ENCODE data around the gene NIPBL.
"Not testable (repeated sequence)": the region's sequence is repeated elsewhere in the genome, so short reads cannot be mapped to it uniquely, and the experiment has no call there.

The NIPBL gene

DNA sequence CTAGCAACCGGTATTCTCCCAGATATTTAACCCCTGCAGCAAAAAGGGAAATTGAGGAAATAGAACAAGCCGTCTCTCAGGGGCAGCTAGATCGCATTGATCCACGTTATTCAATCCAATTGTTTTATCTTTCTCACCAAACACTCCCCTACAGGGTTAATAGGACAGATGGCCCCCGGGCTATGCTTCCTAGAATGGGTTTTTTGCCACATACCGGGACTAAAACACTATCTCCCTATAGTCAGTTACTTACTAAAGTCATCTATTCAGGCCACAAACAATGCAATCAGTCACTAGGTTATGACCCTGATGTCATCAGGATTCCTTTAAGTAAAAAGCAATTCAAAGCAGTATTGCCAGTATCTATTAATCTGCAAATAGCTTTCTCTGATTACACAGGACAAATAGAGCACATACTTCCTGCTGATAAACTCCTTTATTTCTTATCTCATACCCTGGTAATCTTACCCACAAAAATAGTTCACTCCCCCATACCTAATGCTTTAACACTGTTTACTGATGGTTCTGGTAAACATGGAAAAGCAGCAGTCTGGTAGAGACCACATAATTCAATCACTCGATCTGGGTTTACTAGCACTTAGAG is 213.7 kb downstream of the NIPBL start:
- DNase-seq (ENCODE audit: low read depth) = no peak

DNA sequence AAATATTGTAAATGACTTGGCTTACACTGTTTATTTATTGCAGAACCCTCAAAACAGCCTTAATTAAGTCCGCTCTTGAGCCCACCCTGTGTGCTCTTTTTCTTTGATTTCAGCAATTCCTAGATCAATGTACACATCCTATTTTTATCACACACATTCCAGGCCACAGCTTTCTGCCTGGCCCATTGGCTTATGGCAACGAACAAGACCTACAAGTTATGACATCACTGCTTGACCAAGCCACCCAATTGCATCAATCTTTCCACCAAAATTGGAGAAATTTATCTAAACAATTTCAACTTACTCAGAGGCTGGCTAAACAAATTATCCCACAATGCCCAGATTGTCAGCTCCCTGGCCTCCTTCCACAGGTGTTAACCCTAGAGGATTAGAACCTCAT is 214.2 kb downstream of the NIPBL start:
- DNase-seq (ENCODE audit: low read depth) = no peak

DNA sequence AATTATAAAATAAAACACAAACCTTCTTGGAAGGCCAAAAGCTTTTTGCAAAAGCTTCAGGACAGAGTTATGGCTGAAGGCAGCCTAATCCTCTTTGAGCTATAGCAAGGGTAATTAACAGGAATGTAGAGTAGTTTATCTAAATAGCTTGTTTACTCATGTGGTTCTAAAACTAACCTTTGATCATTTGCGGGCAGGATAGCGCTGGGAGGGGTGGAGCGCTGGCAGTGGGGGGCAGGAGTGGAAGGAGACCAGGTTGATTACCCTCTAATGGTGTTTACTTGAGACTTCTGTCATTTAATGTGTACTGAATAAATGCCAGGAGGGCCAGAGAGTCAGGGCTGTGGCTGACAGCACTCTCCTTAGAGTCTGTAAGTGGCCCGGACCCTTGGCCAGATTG is 217.2 kb downstream of the NIPBL start:
- not testable (repeated sequence) for DNase-seq (ENCODE audit: low read depth)

DNA sequence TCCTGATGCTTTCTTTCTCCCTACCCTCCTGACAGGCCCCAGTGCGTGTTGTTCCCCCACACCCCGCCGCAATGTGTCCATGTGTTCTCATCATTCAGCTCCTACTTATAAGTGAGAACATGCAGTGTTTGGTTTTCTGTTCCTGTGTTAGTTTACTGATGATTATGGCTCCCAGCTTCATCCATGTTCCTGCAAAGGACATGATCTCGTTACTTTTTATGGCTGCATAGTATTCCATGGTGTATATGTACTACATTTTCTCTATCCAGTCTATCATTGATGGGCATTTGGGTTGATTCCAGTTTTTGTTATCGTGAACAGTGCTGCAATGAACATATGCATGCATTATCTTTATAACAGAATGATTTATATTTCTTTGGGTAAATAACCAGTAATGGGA is 222.7 kb downstream of the NIPBL start:
- DNase-seq (ENCODE audit: low read depth) = not testable (repeated sequence)

DNA sequence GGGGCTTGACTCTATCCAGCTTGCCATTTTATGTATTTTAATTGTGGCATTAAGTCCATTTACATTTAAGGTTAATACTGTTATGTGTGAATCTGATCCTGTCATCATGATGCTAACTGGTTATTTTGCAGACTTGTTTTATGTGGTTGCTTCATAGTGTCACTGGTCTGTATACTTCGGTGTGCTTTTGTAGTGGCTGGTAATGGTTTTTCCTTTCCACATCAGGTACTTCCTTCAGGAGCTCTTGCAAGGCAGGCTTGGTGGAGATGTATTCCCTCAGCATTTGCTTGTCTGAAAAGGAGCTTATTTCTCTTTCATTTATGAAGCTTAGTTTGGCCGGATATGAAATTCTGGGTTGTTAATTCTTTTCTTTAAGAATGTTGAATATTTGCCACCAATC is 226.7 kb downstream of the NIPBL start:
- DNase-seq (ENCODE audit: low read depth) = no peak

DNA sequence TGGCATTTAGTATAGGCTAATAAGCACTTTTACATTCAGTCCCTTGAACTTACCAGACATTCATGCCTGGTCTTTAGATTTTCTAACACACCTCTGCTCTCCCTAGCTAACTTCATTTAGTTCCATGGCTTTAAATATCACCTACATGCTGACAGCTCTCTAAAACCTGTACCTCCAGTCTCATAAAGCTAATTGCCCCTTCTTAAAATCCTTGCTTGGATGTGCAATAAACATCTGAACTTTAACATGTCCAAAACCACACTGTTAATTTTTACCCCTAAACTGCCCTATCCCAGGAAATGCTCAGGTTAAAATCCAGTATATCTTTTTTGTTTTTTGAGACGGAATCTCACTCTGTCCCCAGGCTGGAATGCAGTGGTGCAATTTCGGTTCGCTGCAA is 232.8 kb downstream of the NIPBL start:
- DNase-seq (ENCODE audit: low read depth) = no peak

DNA sequence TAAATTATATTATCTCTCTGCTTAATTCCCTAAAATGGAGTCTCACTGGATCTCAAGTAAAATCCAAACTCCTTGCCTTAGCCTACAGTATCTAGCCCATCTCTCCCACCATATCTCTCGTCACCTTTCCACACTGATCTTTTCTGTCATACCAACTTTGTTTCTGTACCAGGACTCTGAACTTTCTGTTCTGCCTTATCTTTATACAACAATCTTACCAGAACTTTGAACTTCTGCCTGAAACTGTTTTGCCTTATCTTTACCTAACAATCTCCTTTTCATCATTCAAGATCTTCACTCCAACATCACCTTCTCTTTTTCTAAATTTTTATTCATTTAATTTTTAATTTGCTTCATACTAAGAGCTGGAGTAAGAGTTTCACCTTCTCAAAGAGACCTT is 233.6 kb downstream of the NIPBL start:
- DNase-seq (ENCODE audit: low read depth) = no peak

DNA sequence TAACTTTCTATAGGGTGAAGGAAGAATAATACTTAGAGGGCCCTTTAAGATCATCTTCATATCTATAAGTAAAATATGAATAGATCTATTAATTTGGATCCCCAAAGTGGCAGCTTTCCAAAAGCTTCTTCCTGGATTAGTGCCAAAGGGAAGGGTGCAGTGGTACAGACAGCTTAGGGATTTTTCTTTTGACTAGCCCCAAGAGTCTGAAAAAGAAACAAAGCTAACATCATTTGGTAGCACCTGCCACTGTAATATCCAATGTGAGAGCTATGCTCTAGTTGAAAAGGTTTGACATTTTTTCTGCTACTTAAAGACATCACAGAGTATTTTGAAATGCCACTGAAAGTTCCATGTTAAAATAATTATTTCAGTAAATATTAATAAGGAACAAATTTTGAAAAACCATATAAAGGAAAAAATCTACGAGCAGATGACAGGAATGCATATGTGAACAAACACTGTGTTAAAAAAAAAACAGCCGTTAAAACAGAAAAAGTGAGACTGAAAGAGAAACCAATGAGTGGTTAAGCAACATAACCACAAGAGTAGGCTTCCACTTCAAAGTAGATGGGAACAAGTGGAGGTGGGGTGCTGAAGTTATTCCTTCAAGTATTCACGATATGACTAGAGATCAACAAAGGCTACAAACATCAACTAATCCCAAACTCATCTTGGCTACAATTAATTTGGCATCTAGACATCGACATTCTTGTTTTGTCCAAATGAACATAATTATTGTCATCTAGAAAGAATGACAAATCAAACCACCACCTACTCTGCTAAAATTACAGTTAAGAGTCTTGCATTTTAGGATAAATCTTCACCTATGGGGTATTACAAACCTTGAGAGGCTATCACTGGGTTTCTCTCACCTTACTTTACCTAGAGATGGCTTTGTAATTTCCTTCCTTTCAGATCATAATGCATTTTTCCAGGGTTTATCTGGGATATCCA is 235.1 kb downstream of the NIPBL start:
- DNase-seq (ENCODE audit: low read depth) = no peak

DNA sequence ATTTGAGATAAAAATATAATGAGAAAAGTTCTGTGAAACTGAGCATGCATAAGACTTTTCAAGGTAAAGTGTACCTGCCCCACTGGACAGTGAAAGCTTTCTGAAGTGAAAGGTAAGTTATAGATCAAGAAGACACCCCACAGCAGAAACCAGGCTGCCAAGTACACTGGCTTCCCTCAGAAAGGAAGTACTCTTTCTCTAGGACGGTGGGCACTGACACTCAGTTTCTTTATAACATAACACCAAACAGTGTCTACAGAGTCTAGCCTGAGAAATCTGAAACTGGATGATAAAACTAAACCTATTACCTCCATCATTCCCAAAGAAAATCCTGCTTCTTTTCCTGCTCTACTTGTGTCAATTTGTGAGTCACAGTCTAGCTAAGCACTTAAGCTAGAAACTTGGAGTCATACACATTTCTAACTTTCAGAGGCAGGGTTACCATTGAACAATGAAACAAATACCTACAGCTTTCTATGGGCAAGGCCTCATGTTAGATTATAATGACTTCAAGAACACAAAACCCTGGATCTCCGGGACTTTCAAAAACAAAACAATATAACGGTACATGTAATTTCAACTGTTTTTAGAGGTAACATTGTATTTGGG is 235.9 kb downstream of the NIPBL start:
- no peak for DNase-seq (ENCODE audit: low read depth)

All from T follicular helper cell (primary cell).